SK-MEL-5 (cell line): ENCODE data around the gene PDIA4. TPM values are rescaled to one million over a fixed set of nuclear protein-coding genes. Genes with fewer than 3 reads are reported as not detected.
"Not testable (repeated sequence)": the region's sequence is repeated elsewhere in the genome, so short reads cannot be mapped to it uniquely, and the experiment has no call there.

ENCODE experiments used
- DNase-seq: peaks from one replicate; pipeline ENCODE4 v3.0.0-alpha.2; 2016; ENCODE audit warnings: low read depth, low spot score
- in situ Hi-C: cut with HindIII; loops from 2 replicates; pipeline ENCODE4 v1.10.0; 2016; ENCODE audit warnings: low sequenced_read_pairs, high pct_unique_total_duplicates, low pct_unique_long_range_greater_than_20kb
- polyA plus RNA-seq, 2 experiments: library from polyadenylated mRNA; depleted of rRNA; stranded (reverse); fragments of >200 nt; gene quantifications; 2 replicates each; pipeline ENCODE4 v1.2.3, GENCODE V29; 2015
- total RNA-seq: library from RNA; depleted of rRNA; stranded (reverse); fragments of >200 nt; shearing (Covaris generic); gene quantifications from 2 replicates; pipeline ENCODE4 v1.2.3, GENCODE V29; 2014; rRNA removed

PDIA4 gene, protein sequence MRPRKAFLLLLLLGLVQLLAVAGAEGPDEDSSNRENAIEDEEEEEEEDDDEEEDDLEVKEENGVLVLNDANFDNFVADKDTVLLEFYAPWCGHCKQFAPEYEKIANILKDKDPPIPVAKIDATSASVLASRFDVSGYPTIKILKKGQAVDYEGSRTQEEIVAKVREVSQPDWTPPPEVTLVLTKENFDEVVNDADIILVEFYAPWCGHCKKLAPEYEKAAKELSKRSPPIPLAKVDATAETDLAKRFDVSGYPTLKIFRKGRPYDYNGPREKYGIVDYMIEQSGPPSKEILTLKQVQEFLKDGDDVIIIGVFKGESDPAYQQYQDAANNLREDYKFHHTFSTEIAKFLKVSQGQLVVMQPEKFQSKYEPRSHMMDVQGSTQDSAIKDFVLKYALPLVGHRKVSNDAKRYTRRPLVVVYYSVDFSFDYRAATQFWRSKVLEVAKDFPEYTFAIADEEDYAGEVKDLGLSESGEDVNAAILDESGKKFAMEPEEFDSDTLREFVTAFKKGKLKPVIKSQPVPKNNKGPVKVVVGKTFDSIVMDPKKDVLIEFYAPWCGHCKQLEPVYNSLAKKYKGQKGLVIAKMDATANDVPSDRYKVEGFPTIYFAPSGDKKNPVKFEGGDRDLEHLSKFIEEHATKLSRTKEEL
- total RNA-seq: 384 and 385 TPM in 2 replicates
- polyA plus RNA-seq (2015; cell fraction: cytosol; rRNA removed): 486 and 568 TPM in 2 replicates
- 104 and 207 TPM in 2 replicates for polyA plus RNA-seq (2015; cell fraction: nucleus; rRNA removed)

DNA sequence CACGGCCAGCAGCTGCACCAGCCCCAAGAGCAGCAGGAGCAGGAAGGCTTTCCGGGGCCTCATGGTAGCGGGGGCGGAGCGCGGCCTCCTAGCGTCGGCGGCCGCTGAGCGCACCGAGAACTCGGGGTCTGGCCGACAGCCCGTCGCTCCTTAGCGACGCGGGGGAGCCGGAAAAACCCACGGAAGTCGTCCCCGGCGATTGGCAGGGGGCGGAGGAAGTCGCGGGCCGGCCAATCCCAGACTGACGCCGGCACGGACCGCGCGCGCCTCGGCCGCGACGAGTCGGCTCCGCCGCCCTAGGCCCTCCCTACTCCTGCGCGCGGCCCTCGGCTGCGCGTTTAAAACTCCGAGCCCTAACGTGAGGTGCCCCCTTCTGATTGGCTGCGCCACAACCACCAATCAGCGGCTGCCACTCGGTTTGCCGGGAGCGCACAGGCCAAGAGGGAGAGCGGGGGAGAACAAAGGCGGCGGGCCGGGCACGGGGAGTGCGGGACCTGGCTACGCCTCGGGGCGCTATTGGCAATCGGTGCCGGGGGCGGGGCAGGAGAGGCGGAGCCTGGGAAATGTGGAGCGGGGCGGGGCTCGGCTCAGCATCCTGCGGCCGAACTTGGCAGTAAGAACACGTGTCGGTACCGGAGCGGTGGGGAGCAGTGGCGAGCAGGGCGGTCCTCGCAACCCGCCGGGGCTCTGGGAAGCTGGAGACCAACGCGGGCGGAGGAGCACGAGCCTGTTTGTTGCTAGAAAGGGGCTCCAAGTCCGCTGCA is at the start of gene PDIA4:
PDIA4 (minus strand) TSS at position 160 of the 764 bp plus-strand sequence; CDS start at position 63, 97 bp downstream.
- peak; percentile 100 for DNase-seq
- in situ Hi-C loops: no loop called here

- in situ Hi-C loops: no loop called here
Observed at GRCh38 chr7:149077594-149077993, 49.3 kb upstream of the PDIA4 start.

DNA sequence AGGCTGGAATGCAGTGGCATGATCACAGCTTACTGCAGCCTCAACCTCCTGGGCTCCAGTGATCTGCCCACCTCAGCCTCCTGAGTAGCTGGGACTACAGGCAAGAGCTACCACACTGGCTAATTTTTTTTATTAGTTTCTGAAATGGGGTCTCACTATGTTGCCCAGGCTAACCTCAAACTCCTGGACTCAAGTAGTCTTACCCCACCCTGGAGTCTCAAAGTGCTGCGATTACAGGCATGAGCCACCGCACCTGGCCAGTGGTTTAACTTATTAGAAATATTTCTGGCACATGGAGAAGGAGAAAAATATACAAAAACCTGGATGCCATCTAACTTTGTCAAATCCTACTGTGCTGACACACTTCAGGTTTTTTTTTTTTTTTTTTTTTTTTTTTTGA is 47.0 kb upstream of the PDIA4 start:
- no peak for DNase-seq
- in situ Hi-C loops: no loop called here

More at GRCh38 chr7:149077594-149077993, 49.3 kb upstream of the PDIA4 start:
- no peak for DNase-seq

- in situ Hi-C loops: no loop called here
- no peak for DNase-seq
Observed at GRCh38 chr7:149074116-149074885, 46.0 kb upstream of the PDIA4 start.

- in situ Hi-C loops: no loop called here
- no peak for DNase-seq
Observed at GRCh38 chr7:149072438-149072775, 44.1 kb upstream of the PDIA4 start.

GRCh38 chr7:149071641-149072437 is 43.5 kb upstream of the PDIA4 start:
- DNase-seq: no peak
- in situ Hi-C loops: no loop called here

DNA sequence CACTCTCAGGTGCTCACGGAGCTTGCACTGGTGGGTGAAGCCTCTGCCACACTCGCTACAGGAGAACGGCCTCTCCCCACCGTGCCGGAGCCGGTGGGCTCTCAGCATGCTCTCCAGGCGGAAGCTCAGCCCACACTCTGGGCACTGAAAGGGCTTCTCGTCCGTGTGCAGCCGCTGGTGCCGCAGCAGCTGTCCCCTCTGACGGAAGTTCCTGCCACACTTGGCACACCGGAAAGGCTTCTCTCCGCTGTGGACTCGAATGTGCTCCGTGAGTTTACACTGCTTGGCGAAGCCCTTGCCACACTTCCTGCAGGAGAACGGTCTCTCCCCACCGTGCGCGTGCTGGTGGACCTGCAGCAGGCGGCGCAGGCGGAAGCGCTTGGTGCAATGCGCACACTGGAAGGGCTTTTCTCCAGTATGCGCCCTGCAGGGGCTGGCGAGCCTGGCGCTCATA is 42.9 kb upstream of the PDIA4 start:
- in situ Hi-C loops: no loop called here

GRCh38 chr7:149070372-149071125 is 42.2 kb upstream of the PDIA4 start:
- DNase-seq: no peak
- in situ Hi-C loops: no loop called here

More for the DNA sequence above, 42.9 kb upstream of the PDIA4 start:
- no peak for DNase-seq

DNA sequence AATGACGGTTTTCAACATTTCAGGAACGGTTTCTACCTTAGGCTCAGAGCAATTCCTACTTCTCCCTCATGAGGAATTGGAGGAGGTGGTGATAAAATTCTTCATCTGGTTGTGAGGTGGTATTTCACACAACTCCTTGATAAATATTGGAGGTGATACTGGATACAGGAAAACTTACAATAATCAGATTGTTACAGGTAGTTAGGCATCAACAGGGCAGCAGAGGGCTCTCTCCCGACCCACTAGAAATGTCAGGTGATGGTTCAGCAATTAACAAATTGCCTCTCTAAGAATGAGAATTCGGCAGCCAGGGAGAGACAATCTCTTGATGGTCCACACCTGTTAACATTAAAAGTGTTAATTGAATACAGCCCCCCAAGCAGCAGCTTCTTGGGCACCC is 39.6 kb upstream of the PDIA4 start:
- peak; percentile 21 for DNase-seq
- in situ Hi-C loops: no loop called here

DNA sequence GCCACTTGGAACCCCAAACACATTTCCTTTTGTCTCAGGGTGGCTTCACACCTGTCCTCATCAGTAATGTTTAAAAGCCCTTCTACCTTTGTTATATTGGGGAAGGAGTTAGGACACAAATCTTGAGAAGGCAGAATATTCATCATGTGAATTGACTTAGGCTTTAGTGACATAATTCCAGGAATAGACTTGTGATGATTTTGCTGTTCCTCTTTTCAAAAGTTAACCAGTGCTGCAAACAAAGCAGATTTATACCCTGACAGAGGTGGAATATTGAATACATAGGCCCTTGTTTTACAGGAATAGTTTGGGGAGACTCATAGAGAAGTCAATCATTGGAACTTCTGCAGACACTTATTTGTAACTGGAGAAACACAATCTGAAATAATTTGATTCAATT is 35.2 kb upstream of the PDIA4 start:
- in situ Hi-C loops: no loop called here
- DNase-seq: no peak

DNA sequence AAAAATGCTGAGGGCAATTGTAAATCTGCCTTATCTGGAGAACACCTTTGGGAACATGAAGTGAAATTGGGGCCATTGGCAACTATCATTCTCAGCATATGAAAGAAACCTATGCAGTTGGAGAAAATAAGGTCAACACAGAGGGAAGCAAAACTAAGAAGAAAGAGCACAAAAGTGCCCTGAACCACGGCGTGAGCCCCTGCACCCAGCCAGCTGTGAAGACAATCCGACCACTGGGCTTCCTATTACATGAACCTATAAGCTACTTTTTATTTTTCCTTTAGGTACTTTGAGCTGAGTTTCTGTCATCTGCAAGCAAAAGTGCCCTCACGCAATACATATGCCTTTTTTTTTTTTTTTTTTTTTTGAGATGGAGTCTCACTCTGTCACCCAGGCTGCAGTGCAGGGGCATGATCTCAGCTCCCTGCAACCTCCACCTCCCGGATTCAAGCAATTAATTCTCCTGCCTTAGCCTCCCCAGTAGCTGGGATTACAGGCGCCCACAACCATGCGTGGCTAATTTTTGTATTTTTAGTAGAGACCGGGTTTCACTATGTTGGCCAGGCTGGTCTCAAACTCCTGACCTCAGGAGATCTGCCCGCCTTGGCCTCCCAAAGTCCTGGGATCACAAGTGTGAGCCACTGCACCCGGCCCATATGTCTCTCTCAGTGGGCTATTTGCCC is 34.1 kb upstream of the PDIA4 start:
- in situ Hi-C loops, DNase-seq: not testable (repeated sequence)

GRCh38 chr7:149060156-149060555 is 31.9 kb upstream of the PDIA4 start:
- in situ Hi-C loops: no loop called here
- peak; percentile 24 for DNase-seq

DNA sequence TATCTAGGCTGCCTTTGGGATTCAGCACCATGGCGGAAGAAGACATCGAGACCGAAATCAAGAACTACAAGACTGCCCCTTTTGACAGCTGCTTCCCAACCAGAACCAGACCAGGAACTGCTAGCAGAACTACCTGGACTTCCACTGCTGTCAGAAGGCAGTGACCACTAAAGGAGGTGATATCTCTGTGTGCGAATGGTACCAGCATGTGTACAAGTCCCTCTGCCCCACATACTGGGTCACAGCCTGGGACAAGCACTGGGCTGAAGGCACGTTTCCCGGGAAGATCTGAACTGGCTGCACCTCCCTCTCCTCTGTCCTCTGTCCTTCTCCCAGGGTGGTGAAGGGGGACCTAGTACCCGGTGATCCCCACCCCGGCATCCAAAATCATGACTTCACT is 25.6 kb upstream of the PDIA4 start:
- in situ Hi-C loops: no loop called here
- DNase-seq: no peak

DNA sequence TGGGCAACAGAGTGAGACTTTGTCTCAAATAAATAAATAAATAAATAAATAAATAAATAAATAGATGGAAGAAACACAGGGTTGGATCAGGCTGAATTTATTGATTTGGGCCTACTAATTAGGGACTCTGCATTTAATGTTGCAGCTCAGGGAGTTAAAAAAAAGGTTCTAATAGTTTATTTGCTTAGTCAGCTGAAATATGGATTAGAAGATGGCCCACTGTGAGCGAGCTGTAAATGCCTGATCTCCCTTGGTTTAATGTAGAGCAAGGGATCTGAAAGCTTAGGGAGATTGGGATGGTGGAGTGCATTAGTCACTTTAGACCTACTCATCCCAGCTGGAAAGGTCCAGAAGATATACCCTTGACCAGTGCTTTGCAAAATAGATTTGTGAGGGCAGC is 25.1 kb upstream of the PDIA4 start:
- no peak for DNase-seq
- in situ Hi-C loops: no loop called here

DNA sequence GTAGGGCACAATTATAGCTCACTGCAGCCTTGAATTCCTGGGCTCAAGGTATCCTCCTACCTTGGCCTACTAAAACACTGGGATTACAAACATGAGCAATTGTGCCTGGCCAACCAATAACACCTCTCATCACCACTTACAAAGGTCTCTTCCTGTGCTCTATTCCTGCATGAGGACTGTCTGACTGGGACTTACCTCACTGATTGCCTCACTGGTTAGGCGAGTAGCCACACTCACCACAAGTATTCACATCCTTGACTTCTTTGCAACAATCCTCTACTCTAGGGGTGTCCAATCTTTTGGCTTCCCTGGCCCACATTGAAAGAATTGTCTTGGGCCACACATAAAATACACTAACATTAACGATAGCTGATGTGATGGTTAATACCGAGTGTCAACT is 22.6 kb upstream of the PDIA4 start:
- in situ Hi-C loops: no loop called here
- no peak for DNase-seq

DNA sequence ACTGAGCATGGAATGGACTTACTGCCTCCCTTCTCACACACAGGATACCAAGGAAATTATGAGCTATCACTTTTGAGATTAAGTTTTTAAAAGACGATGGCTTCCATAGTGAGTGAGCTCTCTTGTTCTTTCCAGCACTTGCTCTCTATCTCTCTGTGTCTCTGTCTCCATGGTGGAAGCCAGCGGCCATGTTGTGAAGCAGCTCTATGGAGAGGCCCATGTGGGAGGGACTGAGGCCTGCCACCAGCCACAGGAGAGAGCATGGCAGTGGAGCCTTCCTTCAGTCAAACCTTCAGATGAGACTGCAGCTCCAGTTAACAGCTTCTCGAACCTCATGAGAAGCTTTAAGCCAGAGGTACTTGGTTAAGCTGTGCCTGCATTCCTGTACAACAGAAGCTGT is 20.5 kb upstream of the PDIA4 start:
- DNase-seq: no peak
- in situ Hi-C loops: no loop called here
